GM18520 (cell line): ENCODE results near the gene MED13.
"Not testable (repeated sequence)": the region's sequence is repeated elsewhere in the genome, so short reads cannot be mapped to it uniquely, and the experiment has no call there.

Source experiments
- ATAC-seq: cut with Tn5 transposase; IDR thresholded peaks from one replicate; pipeline ENCODE4 v1.9.1; 2021; ENCODE audit not compliant: unreplicated experiment

MED13 gene

DNA sequence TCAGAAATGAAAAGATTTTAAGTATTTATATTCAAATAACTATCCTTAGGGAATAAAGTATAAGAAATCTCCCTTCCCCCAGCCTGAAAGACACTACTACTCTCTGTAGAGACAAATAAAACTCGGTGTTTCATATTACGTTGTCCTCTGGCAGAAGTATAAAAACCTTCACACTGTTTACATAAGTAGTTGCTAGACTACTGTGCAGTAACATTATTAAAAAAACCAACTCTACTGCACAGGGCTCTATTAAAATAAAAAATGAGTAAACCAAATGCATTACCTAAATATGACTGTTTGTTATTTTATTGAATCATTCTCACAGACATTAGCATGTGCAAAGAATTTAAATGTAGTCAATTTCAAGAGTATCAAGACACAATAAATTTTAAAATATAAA, 67.4 kb downstream of the MED13 start:
- no peak for ATAC-seq

- ATAC-seq, result no peak
Measured at GRCh38 chr17:61996916-61997605, 68.0 kb downstream of the MED13 start.

DNA sequence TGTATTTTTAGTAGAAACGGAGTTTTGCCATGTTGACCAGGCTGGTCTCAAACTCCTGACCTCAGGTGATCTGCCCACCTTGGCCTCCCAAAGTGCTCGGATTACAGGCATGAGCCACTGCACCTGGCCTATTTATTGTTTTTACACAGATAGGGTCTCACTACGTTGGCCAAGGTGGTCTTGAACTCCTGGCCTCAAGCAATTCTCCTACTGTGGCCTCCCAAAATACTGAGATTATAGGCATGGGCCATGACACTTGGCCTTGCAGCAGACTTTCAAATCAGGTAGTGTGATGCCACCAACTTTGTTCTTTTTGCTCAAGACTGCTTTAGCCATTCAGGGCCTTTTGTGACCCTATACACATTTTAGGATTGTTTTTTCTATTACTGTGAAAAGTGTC, 75.6 kb downstream of the MED13 start:
- no peak for ATAC-seq

GRCh38 chr17:61986898-61987297, 78.2 kb downstream of the MED13 start:
- ATAC-seq, result no peak

DNA sequence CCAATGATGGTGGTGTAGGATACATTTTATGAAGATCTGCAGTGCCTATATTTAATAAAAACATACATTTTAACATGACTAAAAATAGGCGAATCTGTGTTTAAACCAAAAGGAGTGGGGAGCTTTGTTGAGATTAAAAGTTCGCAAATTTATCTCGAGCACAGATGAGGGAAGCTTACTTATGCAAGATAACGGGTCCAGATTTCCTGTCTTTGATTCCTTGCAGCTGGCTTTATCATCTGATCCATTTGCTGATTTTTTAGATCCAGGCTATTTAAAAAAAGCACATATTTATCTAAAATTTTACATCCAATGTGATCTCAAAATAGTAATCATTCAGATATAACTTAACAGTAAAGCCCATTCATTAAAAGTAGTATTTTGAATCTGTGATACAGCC, 80.3 kb downstream of the MED13 start:
- no peak for ATAC-seq

DNA sequence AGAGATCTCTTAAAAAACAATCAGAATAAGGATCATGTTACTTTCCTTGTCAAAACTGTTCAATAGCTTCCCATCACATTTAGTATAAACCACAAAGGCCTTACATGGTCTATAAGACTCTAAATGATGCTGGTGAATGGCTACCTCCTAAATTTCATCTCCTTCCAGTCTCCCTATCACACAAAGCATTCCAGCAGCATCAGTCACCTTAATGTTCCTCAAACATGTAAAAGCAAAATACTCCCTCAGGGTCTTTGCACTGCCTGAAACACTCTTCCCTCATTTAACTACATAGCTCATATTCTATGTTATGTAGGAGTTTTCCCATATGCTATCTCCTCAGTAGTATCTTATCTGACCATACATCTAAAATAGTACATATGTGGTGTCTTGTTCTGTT, 83.8 kb downstream of the MED13 start:
- ATAC-seq, result no peak

DNA sequence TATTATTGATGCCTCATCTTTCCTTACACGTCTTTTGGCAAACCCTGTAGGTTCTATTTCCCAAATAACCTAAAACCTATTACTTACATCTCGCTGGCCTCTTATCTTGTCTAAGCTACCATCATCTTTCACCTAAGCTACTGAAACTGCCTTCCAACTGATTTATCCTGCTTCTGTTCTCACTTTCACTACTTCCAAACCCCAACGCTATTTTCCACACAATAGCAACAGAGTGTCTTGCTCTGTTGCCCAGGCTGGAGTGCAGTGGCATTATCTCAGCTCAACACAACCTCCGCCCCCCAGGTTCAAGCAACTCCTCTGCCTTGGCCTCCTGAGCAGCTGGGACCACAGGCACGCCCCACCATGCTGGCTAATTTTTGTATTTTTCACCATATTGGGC, 84.5 kb downstream of the MED13 start:
- no peak for ATAC-seq

DNA sequence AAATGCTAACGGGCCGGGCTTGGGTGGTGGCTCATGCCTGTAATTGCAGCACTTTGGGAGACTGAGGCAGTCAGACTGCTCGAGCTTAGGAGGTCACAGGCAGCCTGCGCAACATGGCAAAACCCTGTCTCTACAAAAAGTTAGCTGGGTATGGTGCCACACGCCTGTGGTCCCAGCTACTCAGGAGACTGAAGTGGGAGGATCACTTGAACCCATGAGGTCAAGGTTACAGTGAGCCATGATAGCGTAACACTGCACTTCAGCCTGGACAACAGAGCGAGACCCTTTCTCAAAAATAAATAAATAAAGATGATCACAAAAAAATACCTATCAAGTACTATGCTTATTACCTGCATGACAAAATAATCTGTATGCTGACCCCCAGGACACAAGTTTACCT, 91.0 kb downstream of the MED13 start:
- ATAC-seq, result no peak

- no peak for ATAC-seq
Measured at GRCh38 chr17:61972311-61972710, 92.8 kb downstream of the MED13 start.

- ATAC-seq, result no peak
Measured at GRCh38 chr17:61970030-61970429, 95.0 kb downstream of the MED13 start.

- ATAC-seq, result no peak
Measured at GRCh38 chr17:61968757-61969156, 96.3 kb downstream of the MED13 start.

DNA sequence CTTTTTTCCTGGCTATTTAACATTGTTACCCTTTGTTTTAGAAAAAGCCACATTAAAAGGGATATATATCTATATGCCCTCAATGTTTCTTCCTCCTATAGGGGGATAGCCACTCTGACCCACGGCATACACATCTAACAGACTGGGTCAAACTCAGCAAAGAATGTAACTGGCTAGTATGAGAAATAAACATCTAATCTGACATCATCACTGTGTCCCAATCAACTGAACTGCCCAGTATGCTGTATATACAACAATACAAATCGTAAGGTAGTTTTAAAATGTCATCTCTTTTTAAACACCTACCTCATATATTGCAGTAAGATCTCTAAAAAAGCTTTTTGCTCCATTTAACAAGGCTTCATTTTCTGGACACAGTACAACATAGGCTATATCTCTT, 97.3 kb downstream of the MED13 start:
- ATAC-seq, result no peak

DNA sequence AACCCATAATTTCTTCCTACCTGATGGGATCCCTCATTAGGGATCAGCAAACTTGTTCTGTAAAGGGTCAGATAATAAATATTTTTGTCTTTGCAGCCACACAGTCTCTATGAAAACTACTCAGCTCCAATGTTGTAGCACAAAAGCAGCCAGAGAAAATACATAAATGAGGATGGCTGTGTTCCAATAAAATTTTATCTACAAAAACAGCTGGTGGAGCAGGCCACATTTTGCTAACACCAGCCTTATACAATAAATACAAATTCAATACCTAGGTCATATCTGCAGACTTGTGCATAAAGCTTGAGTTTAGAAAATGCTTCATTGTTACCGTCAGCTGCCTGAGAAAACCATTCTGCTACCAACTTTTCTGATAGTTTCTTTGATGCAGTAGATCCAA, 98.9 kb downstream of the MED13 start:
- ATAC-seq, result no peak

DNA sequence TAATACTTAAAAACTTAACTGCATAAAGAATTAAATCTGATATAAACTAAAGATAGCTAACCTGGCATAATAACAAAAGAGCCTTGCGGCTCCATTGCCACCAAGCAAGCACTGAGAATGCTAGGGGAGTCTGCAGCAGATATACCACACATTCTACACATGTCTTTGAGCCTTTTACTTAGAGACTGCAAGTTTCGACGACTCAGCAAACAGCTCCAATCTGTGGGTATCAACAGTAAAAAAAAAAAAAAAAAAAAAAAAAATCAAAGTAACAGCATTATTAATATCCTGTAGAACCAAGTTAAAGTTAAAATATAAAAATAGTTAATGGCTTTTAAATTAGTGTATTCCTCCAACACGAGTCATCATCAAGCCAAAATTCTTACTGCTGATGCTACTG, 109.5 kb downstream of the MED13 start:
- no peak for ATAC-seq

DNA sequence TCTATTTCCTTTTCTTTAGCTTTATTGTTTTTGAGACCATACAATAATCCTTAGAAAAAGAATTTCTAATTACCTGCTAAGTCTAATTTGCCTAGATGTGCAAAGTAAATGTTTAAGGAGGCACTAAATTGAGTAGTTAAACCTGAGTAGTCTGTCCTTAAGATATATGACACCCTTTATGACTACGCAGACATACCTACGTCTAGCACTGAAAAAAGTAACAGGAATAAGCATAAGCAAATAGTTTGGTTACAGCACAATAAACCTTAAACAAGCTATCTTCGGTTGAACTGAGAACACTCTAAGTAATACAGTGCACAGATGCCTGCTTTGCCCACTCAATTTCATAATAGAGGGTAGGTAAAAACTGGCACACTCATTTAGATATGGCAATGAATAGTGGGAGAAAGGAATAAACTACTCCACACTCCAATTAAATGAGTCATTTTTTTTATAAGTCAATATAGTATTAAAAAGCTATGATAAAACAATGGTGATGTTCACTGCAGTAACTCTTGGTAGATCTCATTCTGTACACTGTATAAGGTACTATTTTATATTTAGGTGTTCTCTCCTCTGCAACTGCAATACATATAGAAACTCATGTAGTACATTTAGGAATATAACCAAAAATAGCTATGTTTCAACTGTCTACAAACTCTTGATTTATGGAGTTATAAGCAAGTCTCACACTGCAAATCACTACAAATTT, 117.6 kb downstream of the MED13 start:
- ATAC-seq, result no peak

DNA sequence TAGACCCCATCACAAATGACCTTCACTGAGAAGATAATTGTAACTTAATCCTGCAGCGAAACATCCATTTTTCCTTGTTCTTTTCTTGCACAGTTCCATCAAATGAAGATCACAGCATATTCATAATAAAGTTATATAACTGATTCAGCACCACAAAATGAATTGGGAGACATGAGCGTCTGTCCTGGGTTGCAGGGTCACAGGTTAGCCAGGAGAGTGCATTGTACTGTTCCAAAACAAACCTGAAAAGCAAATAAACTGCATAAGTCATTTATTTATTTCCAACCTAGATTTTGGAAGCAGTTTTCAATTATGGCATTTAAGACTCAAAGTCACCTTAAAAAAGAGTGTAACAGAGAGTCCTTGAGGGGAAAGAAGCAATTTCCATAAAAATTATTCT, 118.7 kb downstream of the MED13 start:
- ATAC-seq, result no peak

- no peak for ATAC-seq
Measured at GRCh38 chr17:61943117-61943516, 122.0 kb downstream of the MED13 start.

GRCh38 chr17:61942085-61942484, 123.0 kb downstream of the MED13 start:
- ATAC-seq, result no peak

- no peak for ATAC-seq
Measured at GRCh38 chr17:61928101-61928436, 137.0 kb downstream of the MED13 start.

DNA sequence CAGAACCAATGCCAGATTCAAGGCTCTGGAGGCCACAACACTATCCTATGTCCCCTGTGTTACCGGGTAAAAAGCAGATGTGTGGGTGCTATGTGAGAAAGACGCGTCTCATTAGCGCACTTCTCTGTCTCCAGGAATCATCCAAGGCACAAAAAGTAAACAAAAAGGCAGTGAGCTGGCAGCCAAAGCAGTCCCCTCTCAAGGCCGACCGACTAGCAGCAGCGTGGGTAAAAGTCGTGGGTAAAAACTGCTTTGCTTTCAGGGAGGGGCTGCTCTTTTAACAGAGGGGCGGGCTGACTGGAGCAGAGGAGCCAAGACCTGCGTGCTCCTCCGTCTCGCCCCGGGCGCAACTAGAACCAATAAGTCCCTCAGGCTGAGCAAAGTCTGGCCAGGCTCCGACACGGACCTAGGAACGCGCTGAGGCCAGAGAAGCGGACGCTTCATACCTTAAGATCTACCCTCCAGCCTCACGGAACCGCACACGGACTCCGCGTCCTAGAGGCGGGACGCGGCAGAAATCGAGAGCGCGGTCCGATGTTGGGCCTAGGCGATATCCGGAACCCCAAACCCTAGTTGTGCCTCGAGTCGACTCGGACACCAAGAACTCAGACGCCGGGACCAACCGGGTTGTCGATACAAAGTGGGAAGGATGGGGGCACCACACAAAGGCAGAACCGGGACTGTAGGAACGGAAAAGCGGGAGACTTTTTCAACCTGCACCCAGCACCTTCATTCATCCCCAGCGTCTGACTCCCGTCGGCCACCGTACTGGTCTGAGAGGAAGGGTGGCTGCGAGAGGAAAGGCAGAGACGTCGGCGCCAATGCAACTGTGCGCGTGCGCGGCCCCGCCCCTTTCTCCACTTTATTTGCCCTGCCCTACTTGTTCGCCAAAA, 137.6 kb downstream of the MED13 start, which contains the start of gene INTS2:
INTS2 (minus strand) TSS at position 775 of the 893 bp plus-strand sequence. CDS start 1,338 bp downstream, outside the sequence.
- no peak for ATAC-seq

GRCh38 chr17:61926826-61927207, 138.3 kb downstream of the MED13 start:
- no peak for ATAC-seq

- ATAC-seq, result not testable (repeated sequence)
Measured at GRCh38 chr17:61915162-61915561, 149.9 kb downstream of the MED13 start.
